HepG2 (cell line): ENCODE measurements around the gene LITAFD. TPM values are rescaled to one million over a fixed set of nuclear protein-coding genes. Genes with fewer than 3 reads are reported as not detected.

ENCODE experiments used
- ATAC-seq: fragments of 200-7000 bp; cut with Tn5 transposase; 3 replicates; pipeline ENCODE4 v1.9.1; 2020; ENCODE audit warnings: mild to moderate bottlenecking, moderate library complexity
- BruUV-seq: library from RNA; stranded (reverse); fragments of 400-500 nt; replicated peaks from 2 replicates; lab custom pipeline; 2021; lab: Mats Ljungman, UMichigan
- CTCF ChIA-PET: fragments of 300-600 bp; formaldehyde crosslinking; extraction: SDS; loops from one replicate; lab custom pipeline; 2021; ENCODE audit warnings: low total read pairs, inconsistent platforms, low intra/inter-chr PET ratio; lab: Yijun Ruan, JAX
- POLR2A ChIA-PET: fragments of 350-600 bp; sonication (Branson Sonifier 250); formaldehyde crosslinking; loops from one replicate; lab custom pipeline; 2020; ENCODE audit warnings: antibody characterized with exemption, inconsistent platforms; lab: Yijun Ruan, JAX
- DNase-seq: peaks from one replicate; pipeline ENCODE4 v3.0.0-alpha.2; 2015; ENCODE audit warnings: low spot score
- FAIRE-seq: peaks from 3 replicates; lab custom pipeline; 2011; peaks lifted over from hg19 to GRCh38; lab: Jason Lieb, UNC
- H2AFZ ChIP-seq: one replicate; pipeline ENCODE4 v1.6.1; 2011; ENCODE audit warnings: low read length, inconsistent platforms
- H3K27ac ChIP-seq: fragments of 300-600 bp; 3 replicates; pipeline ENCODE4 v1.8.0; 2011; ENCODE audit warnings: mixed run types, mild to moderate bottlenecking, mixed read lengths, low read length, inconsistent platforms; ENCODE audit not compliant: insufficient read depth; ENCODE audit errors: extremely low read length
- H3K27me3 ChIP-seq, 2 experiments: fragments of 200-600 bp in 1 of 2; 2 replicates in 1 of 2; 3 replicates in 1 of 2; pipeline versions ENCODE4 v1.6.0 to v1.8.0; 2011; ENCODE audit warnings: low read length in 2 of 2, mild to moderate bottlenecking in 2 of 2, moderate library complexity in 2 of 2, inconsistent platforms in 1 of 2; ENCODE audit not compliant: insufficient read depth in 2 of 2, control insufficient read depth in 1 of 2
- H3K36me3 ChIP-seq, 2 experiments: fragments of 200-600 bp in 1 of 2; replicated peaks in 1 of 2; 2 replicates in 1 of 2; 3 replicates in 1 of 2; pipeline versions ENCODE4 v1.5.1 to v1.8.0; 2011; ENCODE audit warnings: low read length in 2 of 2, inconsistent platforms in 1 of 2; ENCODE audit not compliant: insufficient read depth in 2 of 2, control insufficient read depth in 1 of 2
- H3K4me1 ChIP-seq: 2 replicates; pipeline ENCODE4 v1.5.1; 2012; ENCODE audit warnings: low read length, inconsistent platforms; ENCODE audit not compliant: insufficient read depth
- H3K4me2 ChIP-seq: 2 replicates; pipeline ENCODE4 v1.6.0; 2011; ENCODE audit warnings: low read depth, low read length, inconsistent platforms
- H3K4me3 ChIP-seq, 3 experiments: fragments of 200-600 bp in 1 of 3; sonication (generic), shearing (Covaris generic) in 1 of 3; replicated peaks in 1 of 3; 2 replicates each; pipeline ENCODE4 v1.5.1; 2011 to 2016; ENCODE audit warnings: low read length in 3 of 3, inconsistent platforms in 2 of 3, low read depth in 2 of 3, mild to moderate bottlenecking in 2 of 3, control low read depth in 1 of 3, mixed read lengths in 1 of 3; ENCODE audit not compliant: insufficient read depth in 1 of 3
- H3K79me2 ChIP-seq: one replicate; pipeline ENCODE4 v1.6.1; 2011; ENCODE audit warnings: low read length, inconsistent platforms; ENCODE audit not compliant: insufficient read depth
- H3K9ac ChIP-seq: 2 replicates; pipeline ENCODE4 v1.6.0; 2011; ENCODE audit warnings: mild to moderate bottlenecking, low read depth, low read length, inconsistent platforms; ENCODE audit not compliant: insufficient read depth
- H3K9me3 ChIP-seq: 2 replicates; pipeline ENCODE4 v1.5.1; 2012; ENCODE audit warnings: mild to moderate bottlenecking, low read length
- H4K20me1 ChIP-seq: 2 replicates; pipeline ENCODE4 v1.6.0; 2011; ENCODE audit warnings: inconsistent platforms, mild to moderate bottlenecking, low read length, moderate library complexity; ENCODE audit not compliant: insufficient read depth
- CCDC6 ChIP-seq: sonication (generic); formaldehyde crosslinking; IDR thresholded peaks from 2 replicates; pipeline ENCODE4 v1.8.1; 2022; ENCODE audit warnings: mild to moderate bottlenecking, missing genetic modification reagents, moderate library complexity
- KMT2B ChIP-seq: IDR thresholded peaks from 2 replicates; pipeline ENCODE4 v1.6.1; 2016; ENCODE audit warnings: missing genetic modification reagents, missing compliant biosample characterization
- LCORL ChIP-seq, 2 experiments: fragments of 450-650 bp in 1 of 2; sonication (generic) in 1 of 2; formaldehyde crosslinking in 1 of 2; IDR thresholded peaks; 2 replicates each; pipeline versions ENCODE4 v1.5.0 to v1.6.1; 2017 to 2020; ENCODE audit warnings: antibody characterized with exemption in 1 of 2, missing genetic modification reagents in 1 of 2
- MEIS1 ChIP-seq: sonication (generic); formaldehyde crosslinking; IDR thresholded peaks from 2 replicates; pipeline ENCODE4 v1.9.0; 2021; ENCODE audit warnings: mild to moderate bottlenecking, missing genetic modification reagents, moderate library complexity, borderline replicate concordance
- MYC ChIP-seq: sonication (generic); formaldehyde crosslinking; IDR thresholded peaks from 2 replicates; pipeline ENCODE4 v1.9.0; 2021; ENCODE audit warnings: missing genetic modification reagents, borderline replicate concordance
- RBM22 ChIP-seq: fragments of 200-400 bp; formaldehyde crosslinking; optimal IDR thresholded peaks from 2 replicates; pipeline ENCODE3; 2017; ENCODE audit warnings: mild to moderate bottlenecking, low read length, moderate library complexity
- SIN3B ChIP-seq: fragments of 150-350 bp; IDR thresholded peaks from 2 replicates; pipeline ENCODE4 v1.6.1; 2014; ENCODE audit warnings: low read length
- SNAPC5 ChIP-seq: sonication (generic); formaldehyde crosslinking; IDR thresholded peaks from 2 replicates; pipeline ENCODE4 v1.8.1; 2023; ENCODE audit warnings: mild to moderate bottlenecking, missing genetic modification reagents, borderline replicate concordance
- ZBTB2 ChIP-seq: sonication (generic); formaldehyde crosslinking; IDR thresholded peaks from 2 replicates; pipeline ENCODE4 v1.8.0; 2022; ENCODE audit warnings: low read depth, missing genetic modification reagents
- ZFP1 ChIP-seq: IDR thresholded peaks from 2 replicates; pipeline ENCODE4 v1.6.1; 2016
- ZFP36L2 ChIP-seq: sonication (generic); formaldehyde crosslinking; IDR thresholded peaks from 2 replicates; pipeline ENCODE4 v1.4.0; 2020; ENCODE audit warnings: missing genetic modification reagents
- ZMAT5 ChIP-seq: sonication (generic); formaldehyde crosslinking; IDR thresholded peaks from 2 replicates; pipeline ENCODE4 v1.5.0; 2020; ENCODE audit warnings: mild to moderate bottlenecking, low read depth, missing genetic modification reagents, borderline replicate concordance
- ZNF281 ChIP-seq: sonication (generic); formaldehyde crosslinking; IDR thresholded peaks from 2 replicates; pipeline ENCODE4 v1.4.0; 2020; ENCODE audit warnings: missing genetic modification reagents, borderline replicate concordance
- ZNF343 ChIP-seq: sonication (generic); formaldehyde crosslinking; IDR thresholded peaks from 2 replicates; pipeline ENCODE4 v1.4.0; 2020; ENCODE audit warnings: mild to moderate bottlenecking, missing genetic modification reagents
- ZNF574 ChIP-seq: sonication (generic); formaldehyde crosslinking; IDR thresholded peaks from 2 replicates; pipeline ENCODE4 v1.4.0; 2020; ENCODE audit warnings: missing genetic modification reagents
- ZNF737 ChIP-seq: sonication (generic); formaldehyde crosslinking; IDR thresholded peaks from 2 replicates; pipeline ENCODE4 v1.5.0; 2020; ENCODE audit warnings: missing genetic modification reagents, mild to moderate bottlenecking, borderline replicate concordance
- WGBS: methylation state at CpG from one replicate; pipeline ENCODE4 v1.1.6; 2017; ENCODE audit warnings: low lambda C conversion rate; 5-methylcytosine and 5-hydroxymethylcytosine counted together
- in situ Hi-C: cut with HindIII; loops from 2 replicates; pipeline ENCODE4 v1.10.0; 2017; ENCODE audit warnings: low pct_unique_long_range_greater_than_20kb; ENCODE audit not compliant: extremely low pct_ligation_motif_present
- intact Hi-C: fragments of 100-400 bp; cut with micrococcal nuclease; formaldehyde crosslinking; loops from one replicate; pipeline ENCODE4 v1.10.0; 2022; ENCODE audit not compliant: unreplicated experiment
- polyA plus RNA-seq, 8 experiments: library from polyadenylated mRNA; depleted of rRNA in 3 of 8; stranded (reverse) in 7 of 8; unstranded in 1 of 8; fragments of >200 nt; fragmentation: Illumina TruSeq in 4 of 8; extraction: Trizol in 4 of 8; gene quantifications; 2 replicates each; pipeline versions ENCODE4 v1.2.1 to v1.2.3, GENCODE V29; 2011 to 2016; ENCODE audit warnings: low read depth in 4 of 8, missing spikeins in 1 of 8, mixed read lengths in 1 of 8; ENCODE audit not compliant: insufficient read depth in 1 of 8
- total RNA-seq, 5 experiments: library from RNA; depleted of rRNA; stranded (reverse); fragments of >200 nt; fragmentation: Illumina TruSeq; extraction: Trizol; gene quantifications; 2 replicates each; pipeline ENCODE4 v1.2.3, GENCODE V29; 2016; ENCODE audit warnings: low read depth in 1 of 5

Gene LITAFD
- total and polyA plus RNA-seq, 2 of the 13 experiments (the other 11 are each of a cell fraction or from before 2014, with no cell fraction given), result not detected

- ATAC-seq (peak; percentile 18), FAIRE-seq (no peak), DNase-seq (no peak)
- no peak overlapping the region for H3K9ac ChIP-seq
- peaks cover 59% of the 10 kb centered on the region for H4K20me1 ChIP-seq
- H3K4me1 ChIP-seq, result peaks cover 9% of the 10 kb centered on the region
- in situ Hi-C loops (no loop called here), intact Hi-C loops (no loop called here)
- no peak overlapping the region for H3K27ac ChIP-seq
- H2AFZ ChIP-seq, result no peak overlapping the region
- ChIA-PET CTCF (no interaction called here), POLR2A (no interaction called here)
- peaks cover 58 to 94% of the 10 kb centered on the region in 2 experiments for H3K36me3 ChIP-seq
- H3K27me3 ChIP-seq, result no peaks in the 10 kb centered on the region
- no TSS peak for BruUV-seq
- H3K9me3 ChIP-seq, result no peaks in the 10 kb centered on the region
- WGBS, result 94% methylated on average over 4 of the region's 4 CpGs
- no peak overlapping the region for H3K4me2 ChIP-seq
- no peak overlapping the region for H3K4me3 ChIP-seq
- H3K79me2 ChIP-seq, result peaks cover 70% of the 10 kb centered on the region
- TF ChIP-seq RBM22 (peak; percentile 94), SIN3B (no peak), ZNF737 (CRISPR knock-in tag) (no peak), CCDC6 (CRISPR knock-in tag) (no peak), ZFP36L2 (CRISPR knock-in tag) (no peak), ZBTB2 (CRISPR knock-in tag) (no peak), LCORL (IDR thresholded peaks at IDR 0.05) (no peak), LCORL (CRISPR knock-in tag; IDR thresholded peaks at IDR 0.05) (no peak), MYC (CRISPR knock-in tag) (no peak), KMT2B (CRISPR knock-in tag) (0 out of 2 replicates have a peak, but pooled peaks have one; percentile 11), ZNF343 (no peak), ZNF281 (CRISPR knock-in tag) (no peak), ZNF574 (CRISPR knock-in tag) (no peak), ZFP1 (CRISPR knock-in tag) (no peak), SNAPC5 (no peak), MEIS1 (no peak), ZMAT5 (no peak)
These were observed 42.1 kb downstream of the LITAFD start for GRCh38 chr16:8924214-8924613.
